Calu3 (cell line): ENCODE results near the gene HMX3. TPM values are rescaled to one million over a fixed set of nuclear protein-coding genes. Genes with fewer than 3 reads are reported as not detected.

Experiments
- Bru-seq: library from RNA; stranded (reverse); fragments of 400-500 nt; gene quantifications from one replicate; lab custom pipeline; 2021; lab: Mats Ljungman, UMichigan
- BruChase-seq, 2 experiments: library from RNA; stranded (reverse); fragments of 400-500 nt; gene quantifications; one replicate each; lab custom pipeline; 2021; lab: Mats Ljungman, UMichigan
- BruUV-seq: library from RNA; stranded (reverse); fragments of 400-500 nt; replicated peaks from 2 replicates; lab custom pipeline; 2021; lab: Mats Ljungman, UMichigan
- CTCF ChIA-PET: fragments of 300-600 bp; sonication (Branson Sonifier 250); formaldehyde crosslinking; loops from one replicate; lab custom pipeline; 2022; ENCODE audit warnings: antibody characterized with exemption; lab: Charles Lee
- DNase-seq: peaks from one replicate; pipeline ENCODE4 v3.0.0; 2022
- H3K27ac Mint-ChIP-seq: one replicate; pipeline ENCODE4 v1.8.0; 2022; ENCODE audit warnings: mixed read lengths; ENCODE audit not compliant: unreplicated experiment
- H3K27me3 Mint-ChIP-seq: one replicate; pipeline ENCODE4 v1.8.0; 2022; ENCODE audit warnings: mixed read lengths; ENCODE audit not compliant: unreplicated experiment
- H3K36me3 Mint-ChIP-seq: one replicate; pipeline ENCODE4 v1.8.0; 2022; ENCODE audit warnings: mild to moderate bottlenecking, moderate library complexity, mixed read lengths; ENCODE audit not compliant: insufficient read depth, unreplicated experiment
- H3K4me1 Mint-ChIP-seq: one replicate; pipeline ENCODE4 v1.8.0; 2022; ENCODE audit warnings: mild to moderate bottlenecking, low read depth, mixed read lengths; ENCODE audit not compliant: unreplicated experiment
- H3K4me3 Mint-ChIP-seq: one replicate; pipeline ENCODE4 v1.8.0; 2022; ENCODE audit warnings: mild to moderate bottlenecking, low read depth, moderate library complexity, mixed read lengths; ENCODE audit not compliant: unreplicated experiment
- H3K9me3 Mint-ChIP-seq: one replicate; pipeline ENCODE4 v1.8.0; 2022; ENCODE audit warnings: low read depth, mixed read lengths; ENCODE audit not compliant: unreplicated experiment
- intact Hi-C: fragments of 100-400 bp; cut with micrococcal nuclease; formaldehyde crosslinking; loops from one replicate; pipeline ENCODE4 v1.10.0; 2022; ENCODE audit not compliant: unreplicated experiment
- long read RNA-seq: library from polyadenylated mRNA; stranded (forward); transcript quantifications from one replicate; pipeline ENCODE4 v2.0.0, GENCODE V29; 2022
- total RNA-seq: library from RNA; stranded (reverse); gene quantifications from 2 replicates; pipeline ENCODE4 v1.2.3, GENCODE V29; 2022
- TF ChIP-seq, protein P1 (sequence below): fragments of 200-600 bp; IDR thresholded peaks from one replicate; pipeline ENCODE4 v1.8.0; 2022; ENCODE audit warnings: antibody characterized with exemption; ENCODE audit not compliant: unreplicated experiment

Gene HMX3
- not detected in 2 replicates for total RNA-seq
- Bru-seq, nascent RNA = not detected
- not detected for BruChase-seq, experiment 1, labeled RNA remaining after a 6-hour chase
- BruChase-seq, experiment 2, labeled RNA remaining after a 2-hour chase = not detected
- long read RNA-seq = 0 reads

DNA sequence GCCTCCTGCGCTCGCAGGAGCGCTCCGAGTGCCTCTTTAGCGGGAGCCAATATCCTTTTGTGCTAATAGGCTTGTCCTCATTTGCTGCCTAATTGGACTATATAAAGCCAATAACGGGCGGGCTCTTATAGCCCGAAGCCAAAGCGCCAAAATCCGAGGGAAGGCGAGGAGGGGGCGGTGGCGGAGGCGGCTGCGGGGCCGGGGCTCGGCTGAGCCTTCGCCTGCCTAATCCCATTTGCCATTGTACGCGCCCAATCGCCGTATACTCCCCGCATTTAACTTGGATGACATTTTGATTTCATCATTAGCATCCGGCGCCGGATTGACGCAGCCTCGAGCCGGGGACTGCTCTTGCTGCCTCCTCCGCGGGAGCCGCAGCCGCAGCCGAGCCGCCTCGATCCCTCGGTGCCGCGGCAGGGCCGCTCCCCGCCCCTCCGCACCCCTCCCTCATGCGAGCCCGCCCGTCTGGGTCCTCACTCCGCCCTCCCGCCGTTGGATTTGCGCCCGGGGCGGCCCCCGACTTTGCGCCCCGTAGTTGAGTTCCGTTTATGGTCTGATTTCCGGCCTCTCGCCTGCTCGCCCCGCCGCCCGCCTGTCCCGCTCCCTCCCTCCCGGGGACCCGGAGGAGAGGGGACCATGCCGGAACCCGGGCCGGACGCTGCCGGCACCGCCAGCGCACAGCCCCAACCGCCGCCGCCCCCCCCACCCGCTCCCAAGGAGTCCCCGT, at the start of gene HMX3:
Gene HMX3, plus strand, starts transcription at position 556 of the 727 bp plus-strand sequence. Its CDS starts 81 bp downstream, at position 637.
- no peak within 1 kb of the TSS for H3K4me3 Mint-ChIP-seq
- H3K27me3 Mint-ChIP-seq = peaks cover 22% of the 10 kb centered on the region
- DNase-seq = no peak
- peaks cover 12% of the 10 kb centered on the region for H3K4me1 Mint-ChIP-seq
- intact Hi-C loops = loop anchor here (10.0 kb wide), 1 partner anchor 139 kb away; no protein-coding TSS in a partner anchor
- CTCF ChIA-PET = no interaction called here
- H3K9me3 Mint-ChIP-seq = no peaks in the 10 kb centered on the region
- TF ChIP-seq, protein P1, sequence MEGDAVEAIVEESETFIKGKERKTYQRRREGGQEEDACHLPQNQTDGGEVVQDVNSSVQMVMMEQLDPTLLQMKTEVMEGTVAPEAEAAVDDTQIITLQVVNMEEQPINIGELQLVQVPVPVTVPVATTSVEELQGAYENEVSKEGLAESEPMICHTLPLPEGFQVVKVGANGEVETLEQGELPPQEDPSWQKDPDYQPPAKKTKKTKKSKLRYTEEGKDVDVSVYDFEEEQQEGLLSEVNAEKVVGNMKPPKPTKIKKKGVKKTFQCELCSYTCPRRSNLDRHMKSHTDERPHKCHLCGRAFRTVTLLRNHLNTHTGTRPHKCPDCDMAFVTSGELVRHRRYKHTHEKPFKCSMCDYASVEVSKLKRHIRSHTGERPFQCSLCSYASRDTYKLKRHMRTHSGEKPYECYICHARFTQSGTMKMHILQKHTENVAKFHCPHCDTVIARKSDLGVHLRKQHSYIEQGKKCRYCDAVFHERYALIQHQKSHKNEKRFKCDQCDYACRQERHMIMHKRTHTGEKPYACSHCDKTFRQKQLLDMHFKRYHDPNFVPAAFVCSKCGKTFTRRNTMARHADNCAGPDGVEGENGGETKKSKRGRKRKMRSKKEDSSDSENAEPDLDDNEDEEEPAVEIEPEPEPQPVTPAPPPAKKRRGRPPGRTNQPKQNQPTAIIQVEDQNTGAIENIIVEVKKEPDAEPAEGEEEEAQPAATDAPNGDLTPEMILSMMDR = no peak
- peaks cover 17% of the 10 kb centered on the region for H3K36me3 Mint-ChIP-seq
- BruUV-seq = no TSS peak
- H3K27ac Mint-ChIP-seq = no peak within 1 kb of the TSS

DNA sequence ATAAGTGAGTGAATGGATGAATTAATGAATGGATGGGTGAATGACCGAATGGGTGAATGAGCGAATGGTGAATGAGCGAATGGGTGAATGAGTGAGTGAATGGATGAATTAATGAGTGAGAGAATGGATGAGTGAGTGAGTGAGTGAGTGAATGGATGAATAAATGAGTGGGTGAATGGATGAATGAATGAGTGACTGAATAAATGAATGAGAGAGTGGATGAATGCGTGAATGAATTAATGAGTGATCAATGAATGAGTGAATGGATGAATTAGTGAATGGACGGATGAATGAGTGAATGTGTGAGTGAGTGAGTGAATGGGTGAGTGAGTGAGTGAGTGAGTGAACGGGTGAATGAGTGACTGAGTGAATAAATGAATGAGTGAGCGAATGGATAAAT, 49.5 kb upstream of the HMX3 start:
- no peak for DNase-seq
- no TSS peak for BruUV-seq
- intact Hi-C loops = no loop called here
- Mint-ChIP-seq H3K27me3 (peaks cover 20% of the 10 kb centered on the region), H3K4me3 (no peak overlapping the region), H3K4me1 (no peaks in the 10 kb centered on the region), H3K27ac (no peak overlapping the region), H3K36me3 (no peaks in the 10 kb centered on the region), H3K9me3 (peaks cover 6% of the 10 kb centered on the region)
- CTCF ChIA-PET = no interaction called here
- TF ChIP-seq, protein P1 = no peak

DNA sequence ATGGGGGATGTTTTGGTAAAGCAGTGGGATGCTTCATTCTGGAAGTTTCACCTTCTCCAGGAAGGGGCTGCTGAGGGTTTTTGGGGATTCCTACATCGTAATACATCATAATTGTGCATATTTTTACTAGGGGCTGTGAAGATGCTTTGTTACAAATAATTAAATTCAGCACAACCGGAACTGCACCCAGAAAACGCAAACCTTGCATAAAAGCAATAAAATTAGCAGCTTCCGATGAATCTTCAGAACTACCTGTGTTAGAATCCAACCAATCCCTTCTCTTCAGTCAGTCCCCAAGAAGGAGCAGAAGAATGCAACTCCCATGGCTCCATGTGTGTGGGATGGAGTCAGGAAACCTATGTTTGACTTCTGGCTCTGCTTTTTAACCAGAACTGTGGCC, 48.4 kb upstream of the HMX3 start:
- H3K4me3 Mint-ChIP-seq = no peak overlapping the region
- TF ChIP-seq, protein P1 = no peak
- H3K4me1 Mint-ChIP-seq = no peaks in the 10 kb centered on the region
- CTCF ChIA-PET = interaction anchor here (0.6 kb wide), 1 partner anchor 13 kb away, joined by 4 read pairs; no protein-coding TSS in a partner anchor
- DNase-seq = no peak
- no peak overlapping the region for H3K27ac Mint-ChIP-seq
- BruUV-seq = no TSS peak
- H3K36me3 Mint-ChIP-seq = no peaks in the 10 kb centered on the region
- peaks cover 6% of the 10 kb centered on the region for H3K9me3 Mint-ChIP-seq
- intact Hi-C loops = no loop called here
- H3K27me3 Mint-ChIP-seq = peaks cover 31% of the 10 kb centered on the region

DNA sequence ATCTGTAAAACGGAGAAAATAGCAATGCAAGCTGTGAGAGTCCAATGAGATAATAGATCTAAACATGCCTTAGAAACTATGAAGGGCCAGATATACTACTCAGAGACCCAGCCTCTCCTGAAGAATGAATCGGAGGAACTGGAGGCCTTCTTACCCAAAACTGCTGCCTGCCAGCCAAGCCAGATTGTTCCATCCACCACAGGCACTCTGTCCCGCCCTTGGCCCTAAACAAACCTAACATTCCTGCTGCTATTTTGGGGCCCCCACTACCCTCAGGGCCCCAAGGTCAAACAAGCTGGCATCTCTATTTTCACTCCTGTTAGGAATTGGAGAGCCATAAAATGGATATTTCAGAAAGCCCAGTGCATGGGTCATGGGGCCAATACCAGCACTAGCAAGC, 48.0 kb upstream of the HMX3 start:
- DNase-seq = no peak
- H3K36me3 Mint-ChIP-seq = no peaks in the 10 kb centered on the region
- intact Hi-C loops = no loop called here
- BruUV-seq = no TSS peak
- peaks cover 35% of the 10 kb centered on the region for H3K27me3 Mint-ChIP-seq
- CTCF ChIA-PET = interaction anchor here (0.6 kb wide), 1 partner anchor 12 kb away, joined by 4 read pairs; no protein-coding TSS in a partner anchor
- TF ChIP-seq, protein P1 = no peak
- H3K4me3 Mint-ChIP-seq = no peak overlapping the region
- peaks cover 6% of the 10 kb centered on the region for H3K9me3 Mint-ChIP-seq
- H3K4me1 Mint-ChIP-seq = no peaks in the 10 kb centered on the region
- H3K27ac Mint-ChIP-seq = no peak overlapping the region
